H1 (cell line): ENCODE results near the gene CCDC7. TPM values are rescaled to one million over a fixed set of nuclear protein-coding genes. Genes with fewer than 3 reads are reported as not detected.

Experiments
- CTCF ChIA-PET: fragments of 300-600 bp; sonication (Branson Sonifier 250); formaldehyde crosslinking; loops from one replicate; lab custom pipeline; 2021; ENCODE audit not compliant: partially characterized antibody; lab: Charles Lee
- POLR2A ChIA-PET: fragments of 300-600 bp; sonication (Branson Sonifier 250); formaldehyde crosslinking; loops from one replicate; lab custom pipeline; 2021; ENCODE audit warnings: inconsistent platforms; ENCODE audit not compliant: partially characterized antibody; lab: Charles Lee
- DNase-seq, 2 experiments: peaks; one replicate each; pipeline versions ENCODE4 v3.0.0 to v3.0.0-alpha.2; 2010 to 2022; ENCODE audit warnings: low spot score in 2 of 2, low read depth in 1 of 2, mixed read lengths in 1 of 2
- FAIRE-seq: peaks from 2 replicates; lab custom pipeline; 2011; peaks lifted over from hg19 to GRCh38; lab: Jason Lieb, UNC
- H2AFZ ChIP-seq: 2 replicates; pipeline ENCODE4 v1.8.1; 2012; ENCODE audit warnings: low read length, inconsistent platforms
- H2AK5ac ChIP-seq: 2 replicates; pipeline ENCODE4 v1.6.1; 2013; ENCODE audit warnings: low read depth, low read length
- H2BK120ac ChIP-seq: replicated peaks from 2 replicates; pipeline ENCODE3; 2013; ENCODE audit warnings: low read depth, low read length, inconsistent platforms
- H2BK12ac ChIP-seq: 2 replicates; pipeline ENCODE4 v1.6.1; 2013; ENCODE audit warnings: low read depth, low read length
- H2BK15ac ChIP-seq: 2 replicates; pipeline ENCODE4 v1.6.1; 2013; ENCODE audit warnings: low read length
- H2BK20ac ChIP-seq: 2 replicates; pipeline ENCODE4 v1.6.1; 2013; ENCODE audit warnings: low read length
- H2BK5ac ChIP-seq: 2 replicates; pipeline ENCODE4 v1.6.1; 2013; ENCODE audit warnings: low read depth, low read length
- H3K14ac ChIP-seq: 2 replicates; pipeline ENCODE4 v1.6.1; 2013; ENCODE audit warnings: inconsistent platforms; ENCODE audit not compliant: insufficient read length
- H3K18ac ChIP-seq: 2 replicates; pipeline ENCODE4 v1.6.1; 2013; ENCODE audit warnings: low read length; ENCODE audit errors: extremely low read depth
- H3K23ac ChIP-seq: 2 replicates; pipeline ENCODE4 v1.6.1; 2013; ENCODE audit warnings: inconsistent platforms; ENCODE audit not compliant: insufficient read length
- H3K23me2 ChIP-seq: 2 replicates; pipeline ENCODE4 v1.6.1; 2013; ENCODE audit warnings: low read depth, low read length
- H3K27ac ChIP-seq: 2 replicates; pipeline ENCODE4 v1.6.1; 2011; ENCODE audit warnings: low read depth, low read length, inconsistent platforms
- H3K27me3 ChIP-seq, 4 experiments: replicated peaks in 1 of 4; 1 replicate in 1 of 4; 2 replicates in 3 of 4; pipeline versions ENCODE4 v1.6.1 to v1.8.1; 2011 to 2013; ENCODE audit warnings: low read length in 3 of 4, mild to moderate bottlenecking in 3 of 4, inconsistent platforms in 2 of 4, mixed read lengths in 2 of 4, moderate library complexity in 1 of 4; ENCODE audit not compliant: control insufficient read depth in 3 of 4, insufficient read depth in 3 of 4; ENCODE audit errors: extremely low read depth in 1 of 4
- H3K36me3 ChIP-seq, 4 experiments: 2 replicates each; pipeline versions ENCODE4 v1.6.1 to v1.8.1; 2011 to 2013; ENCODE audit warnings: mild to moderate bottlenecking in 4 of 4, low read length in 3 of 4, moderate library complexity in 2 of 4, control low read depth in 1 of 4, inconsistent platforms in 1 of 4; ENCODE audit not compliant: insufficient read depth in 4 of 4, control insufficient read depth in 2 of 4
- H3K4ac ChIP-seq: replicated peaks from 2 replicates; pipeline ENCODE3; 2013; ENCODE audit warnings: low read length, low read depth, mixed read lengths, inconsistent platforms; ENCODE audit not compliant: insufficient read length
- H3K4me1 ChIP-seq, 4 experiments: replicated peaks in 1 of 4; 1 replicate in 1 of 4; 2 replicates in 3 of 4; pipeline versions ENCODE4 v1.6.1 to v1.8.1; 2011 to 2013; ENCODE audit warnings: low read length in 3 of 4, inconsistent platforms in 2 of 4, mixed read lengths in 1 of 4; ENCODE audit not compliant: insufficient read depth in 4 of 4, control insufficient read depth in 3 of 4
- H3K4me2 ChIP-seq, 2 experiments: 2 replicates each; pipeline versions ENCODE4 v1.6.1 to v1.8.1; 2011 to 2013; ENCODE audit warnings: low read depth in 2 of 2, low read length in 2 of 2, control low read depth in 1 of 2, inconsistent platforms in 1 of 2, mild to moderate bottlenecking in 1 of 2; ENCODE audit not compliant: insufficient read depth in 1 of 2
- H3K4me3 ChIP-seq, 4 experiments: fragments of 200-600, 300-600 bp in 1 of 4; sonication (generic), shearing (Covaris generic), sonication (Bioruptor Twin) in 1 of 4; 2 replicates each; pipeline versions ENCODE4 v1.5.1 to v1.8.1; 2011 to 2016; ENCODE audit warnings: low read length in 4 of 4, low read depth in 3 of 4, control low read depth in 2 of 4, inconsistent platforms in 2 of 4, mild to moderate bottlenecking in 2 of 4, mixed read lengths in 1 of 4, moderate library complexity in 1 of 4; ENCODE audit not compliant: insufficient read depth in 2 of 4; ENCODE audit errors: extremely low read depth in 1 of 4
- H3K56ac ChIP-seq: replicated peaks from 2 replicates; pipeline ENCODE3; 2013; ENCODE audit warnings: low read depth, mild to moderate bottlenecking, mixed read lengths, low read length, inconsistent platforms; ENCODE audit not compliant: insufficient read length
- H3K79me1 ChIP-seq: 2 replicates; pipeline ENCODE4 v1.6.1; 2013; ENCODE audit warnings: low read depth, low read length, control low read depth
- H3K79me2 ChIP-seq, 2 experiments: 2 replicates each; pipeline versions ENCODE4 v1.6.1 to v1.8.1; 2012 to 2013; ENCODE audit warnings: low read length in 2 of 2, mild to moderate bottlenecking in 2 of 2, inconsistent platforms in 1 of 2; ENCODE audit not compliant: insufficient read depth in 2 of 2, control insufficient read depth in 1 of 2
- H3K9ac ChIP-seq, 4 experiments: replicated peaks in 1 of 4; 1 replicate in 1 of 4; 2 replicates in 3 of 4; pipeline versions ENCODE4 v1.6.1 to v1.8.1; 2011 to 2013; ENCODE audit warnings: low read depth in 3 of 4, low read length in 3 of 4, control low read depth in 2 of 4, mild to moderate bottlenecking in 2 of 4, moderate library complexity in 2 of 4, inconsistent platforms in 1 of 4; ENCODE audit errors: extremely low read depth in 1 of 4
- H3K9me3 ChIP-seq, 2 experiments: 2 replicates each; pipeline versions ENCODE4 v1.6.1 to v1.8.1; 2012 to 2013; ENCODE audit warnings: mild to moderate bottlenecking in 2 of 2, moderate library complexity in 2 of 2, control low read depth in 1 of 2, inconsistent platforms in 1 of 2, low read depth in 1 of 2, low read length in 1 of 2, mixed read lengths in 1 of 2; ENCODE audit not compliant: insufficient read depth in 2 of 2
- H4K20me1 ChIP-seq, 2 experiments: replicated peaks in 1 of 2; 2 replicates each; pipeline versions ENCODE3 to v1.8.1; 2011 to 2013; ENCODE audit warnings: inconsistent platforms in 2 of 2, low read length in 2 of 2, mild to moderate bottlenecking in 1 of 2; ENCODE audit not compliant: insufficient read depth in 2 of 2, control insufficient read depth in 1 of 2
- H4K5ac ChIP-seq: 2 replicates; pipeline ENCODE4 v1.6.1; 2013; ENCODE audit warnings: low read length, low read depth, mixed read lengths, inconsistent platforms; ENCODE audit not compliant: insufficient read length
- H4K8ac ChIP-seq: 2 replicates; pipeline ENCODE4 v1.8.0; 2013; ENCODE audit warnings: mild to moderate bottlenecking, moderate library complexity, low read length, inconsistent platforms; ENCODE audit not compliant: insufficient read depth; ENCODE audit errors: extremely low read depth
- H4K91ac ChIP-seq: replicated peaks from 2 replicates; pipeline ENCODE3; 2013; ENCODE audit warnings: low read length, mixed read lengths, inconsistent platforms; ENCODE audit not compliant: insufficient read length
- ATF3 ChIP-seq: IDR thresholded peaks from 2 replicates; pipeline ENCODE4 v1.6.1; 2011; ENCODE audit warnings: low read depth, mild to moderate bottlenecking, low read length; ENCODE audit not compliant: insufficient read depth
- CEBPB ChIP-seq: IDR thresholded peaks from 2 replicates; pipeline ENCODE4 v1.6.1; 2012; ENCODE audit warnings: low read depth, low read length
- CHD1 ChIP-seq: IDR thresholded peaks from 2 replicates; pipeline ENCODE4 v1.6.1; 2012; ENCODE audit warnings: low read depth, low read length, improper control_type of control experiment
- CHD2 ChIP-seq: IDR thresholded peaks from 2 replicates; pipeline ENCODE4 v1.6.1; 2012; ENCODE audit warnings: low read length, improper control_type of control experiment
- CTCF ChIP-seq, 3 experiments: IDR thresholded peaks; 1 replicate in 2 of 3; 2 replicates in 1 of 3; pipeline versions ENCODE4 v1.5.1 to v1.6.1; 2011; ENCODE audit warnings: low read length in 3 of 3, mild to moderate bottlenecking in 3 of 3, inconsistent platforms in 2 of 3, low read depth in 1 of 3, moderate library complexity in 1 of 3; ENCODE audit not compliant: insufficient read depth in 1 of 3; ENCODE audit errors: control extremely low read depth in 1 of 3
- E2F6 ChIP-seq: IDR thresholded peaks from 2 replicates; pipeline ENCODE4 v1.6.1; 2012; ENCODE audit warnings: inconsistent platforms
- EZH2 ChIP-seq: fragments of 200-600 bp; sonication (generic); IDR thresholded peaks from 2 replicates; pipeline ENCODE4 v1.7.1; 2012; ENCODE audit warnings: low read depth, mild to moderate bottlenecking, moderate library complexity, low read length, inconsistent platforms; ENCODE audit not compliant: severe bottlenecking
- MAX ChIP-seq: IDR thresholded peaks from 2 replicates; pipeline ENCODE4 v1.6.1; 2012; ENCODE audit warnings: inconsistent platforms
- WGBS, 2 experiments: shearing (Covaris generic) in 1 of 2; methylation state at CpG; one replicate each; pipeline versions ENCODE4 v1.1.6 to v1.1.7; 2013 to 2015; ENCODE audit warnings: low lambda C conversion rate in 2 of 2, mixed read lengths in 2 of 2, inconsistent platforms in 1 of 2, low coverage in 1 of 2, missing lambda C conversion rate in 1 of 2; ENCODE audit not compliant: insufficient replicate concordance in 2 of 2, insufficient coverage in 1 of 2, insufficient read length in 1 of 2; ENCODE audit errors: extremely low coverage in 1 of 2, missing lambda C conversion rate in 1 of 2; 5-methylcytosine and 5-hydroxymethylcytosine counted together
- polyA plus RNA-seq, 7 experiments: library from polyadenylated mRNA; depleted of rRNA in 3 of 7; stranded (reverse) in 5 of 7; unstranded in 2 of 7; fragments of >200 nt in 5 of 7; fragments of 200-250 nt in 2 of 7; gene quantifications; 1 replicate in 5 of 7; 2 replicates in 1 of 7; 4 replicates in 1 of 7; pipeline versions ENCODE4 v1.2.1 to v1.2.3, GENCODE V29; 2011 to 2013; ENCODE audit warnings: missing spikeins in 2 of 7, mixed read lengths in 2 of 7
- total RNA-seq: library from RNA; stranded (reverse); fragmentation: NEBNext Ultra II Directional; extraction: Animal tissue kit (Norgen Biotek cat#: 25700); gene quantifications from 2 replicates; pipeline ENCODE4 v1.2.1, GENCODE V29; 2021

CCDC7 gene
- total and polyA plus RNA-seq, 2 of the 8 experiments (the other 6 are each of a cell fraction or from before 2014, with no cell fraction given): 0.18 to 0.74 TPM

GRCh38 chr10:32893916-32894664, 448.1 kb downstream of the CCDC7 start:
- H2BK20ac ChIP-seq: no peak overlapping the region
- POLR2A ChIA-PET: no interaction called here
- CTCF ChIA-PET: interaction anchor here (0.9 to 1.4 kb wide), 2 partner anchors 10 to 34 kb away, joined by 3 to 4 read pairs; no protein-coding TSS in a partner anchor
- TF ChIP-seq CTCF (IDR thresholded peaks at IDR 0.05; ENCODE audit: control extremely low read depth in 1 of 3, insufficient read depth in 1 of 3, low read depth in 1 of 3, low read length in 3 of 3): no peak
- no peak for TF ChIP-seq EZH2
- no peak for TF ChIP-seq CHD1
- no peak for TF ChIP-seq ATF3
- no peak for TF ChIP-seq MAX
- TF ChIP-seq CHD2: no peak
- no peak for TF ChIP-seq CEBPB
- no peak for TF ChIP-seq E2F6

More at GRCh38 chr10:32893916-32894664, 448.1 kb downstream of the CCDC7 start:
- Histone ChIP-seq H2BK5ac (no peak overlapping the region), H3K27ac (no peak overlapping the region), H3K56ac (no peak overlapping the region), H3K36me3 (peaks cover 2 to 9% (median 8%) of the 10 kb centered on the region in 4 experiments; a peak in 6 of 8 replicates), H2AFZ (no peak overlapping the region), H3K23me2 (no peaks in the 10 kb centered on the region), H3K9me3 (no peaks in the 10 kb centered on the region), H3K9ac (no peak overlapping the region), H3K79me2 (no peaks in the 10 kb centered on the region), H3K4me2 (no peak overlapping the region), H2BK15ac (no peak overlapping the region), H3K27me3 (no peaks in the 10 kb centered on the region), H3K18ac (no peak overlapping the region), H3K4ac (no peak overlapping the region), H3K4me3 (no peak overlapping the region), H2AK5ac (no peak overlapping the region), H3K79me1 (no peaks in the 10 kb centered on the region), H3K23ac (no peak overlapping the region), H4K20me1 (no peaks in the 10 kb centered on the region), H4K91ac (no peak overlapping the region), H4K5ac (no peak overlapping the region), H2BK12ac (no peak overlapping the region), H4K8ac (no peak overlapping the region), H2BK120ac (no peak overlapping the region), H3K4me1 (peaks cover 0 to 7% (median 2%) of the 10 kb centered on the region in 4 experiments; a peak in 1 of 7 replicates), H3K14ac (no peak overlapping the region)
- FAIRE-seq (no peak), DNase-seq (no peak)
- 75% methylated on average over 2 of the region's 2 CpGs; no CpG with 5 or more reads in 1 of the 2 experiments for WGBS, 2 experiments
